ENCODE data around the gene TAS2R38.

The TAS2R38 gene

GRCh38 chr7:141975806-141976523, 2.4 kb upstream of the TAS2R38 start:
- peak; percentile 89 for DNase-seq

- DNase-seq: no peak
Measured at GRCh38 chr7:141974831-141975230, 1.3 kb upstream of the TAS2R38 start.

DNA sequence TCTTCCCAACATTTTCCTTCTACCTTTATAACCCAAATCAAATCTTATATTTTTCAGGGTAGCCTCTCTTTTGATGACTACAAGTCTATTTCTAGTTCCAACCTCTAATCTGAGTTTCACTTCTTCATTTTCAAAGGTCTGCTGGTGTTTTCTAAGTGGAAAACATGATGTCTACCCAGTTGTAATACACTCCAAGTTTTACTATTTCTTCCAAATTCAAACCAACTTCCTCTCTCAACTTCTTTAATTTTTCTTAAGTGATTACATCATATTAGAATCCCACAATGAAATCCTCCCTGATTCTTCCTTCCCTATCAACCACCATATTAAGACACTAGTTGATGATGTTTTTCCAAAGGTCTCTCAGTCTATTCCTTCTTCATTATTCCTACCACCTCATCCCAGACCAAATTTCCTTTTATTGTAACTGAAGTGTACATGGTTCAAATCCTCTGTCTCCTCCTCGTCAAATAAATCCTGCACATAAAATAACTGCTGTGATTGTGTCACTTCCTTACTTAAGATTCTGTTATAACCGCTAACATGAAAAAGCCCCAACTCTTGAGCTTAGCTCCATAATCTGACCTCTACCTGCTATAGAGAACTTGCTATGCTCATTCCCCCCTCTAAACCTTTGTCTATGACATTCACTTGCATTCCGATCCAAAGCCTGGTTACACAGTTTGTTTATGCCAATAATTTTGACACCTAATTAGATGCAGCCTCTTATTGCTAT, 12.7 kb downstream of the TAS2R38 start:
- DNase-seq: no peak

- DNase-seq: no peak
Measured at GRCh38 chr7:141956084-141956483, 17.5 kb downstream of the TAS2R38 start.

DNA sequence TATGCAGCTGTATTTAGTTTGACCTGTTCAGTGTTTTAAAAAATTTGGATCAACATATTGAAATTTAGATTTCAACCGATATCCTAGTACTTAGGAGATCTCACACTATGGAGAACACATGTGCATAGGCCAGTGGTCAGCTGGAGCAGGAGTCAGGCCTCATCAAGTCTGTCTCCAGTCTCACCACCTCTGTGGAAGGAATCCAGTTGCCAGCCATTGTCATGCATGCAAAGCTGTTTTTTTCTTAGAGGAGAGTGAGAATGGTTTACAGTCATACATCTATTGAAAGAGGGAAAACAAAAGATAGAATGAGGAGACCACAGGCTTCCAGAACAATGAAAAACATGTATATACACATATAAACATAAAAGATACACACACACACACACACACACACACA, 19.2 kb downstream of the TAS2R38 start:
- no peak for DNase-seq

DNA sequence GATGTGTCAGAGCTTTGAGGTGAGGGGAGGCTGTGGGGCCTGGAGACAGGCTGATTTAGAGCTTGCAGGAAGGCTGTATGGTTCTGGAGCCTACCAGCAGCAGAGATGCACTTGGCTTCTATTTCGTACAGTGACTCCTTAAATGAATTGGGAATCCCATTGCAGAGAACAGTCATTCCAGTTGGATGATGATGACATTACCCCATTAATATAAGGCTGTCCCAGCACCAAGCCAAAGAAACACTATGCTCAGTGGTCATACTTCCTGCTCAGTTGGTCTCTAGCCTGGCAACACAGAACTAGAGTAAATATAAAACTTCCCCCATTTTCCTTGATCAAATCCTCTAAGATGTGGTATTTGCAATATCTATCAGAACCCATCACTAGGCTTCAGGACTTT, 21.1 kb downstream of the TAS2R38 start:
- no peak for DNase-seq

DNA sequence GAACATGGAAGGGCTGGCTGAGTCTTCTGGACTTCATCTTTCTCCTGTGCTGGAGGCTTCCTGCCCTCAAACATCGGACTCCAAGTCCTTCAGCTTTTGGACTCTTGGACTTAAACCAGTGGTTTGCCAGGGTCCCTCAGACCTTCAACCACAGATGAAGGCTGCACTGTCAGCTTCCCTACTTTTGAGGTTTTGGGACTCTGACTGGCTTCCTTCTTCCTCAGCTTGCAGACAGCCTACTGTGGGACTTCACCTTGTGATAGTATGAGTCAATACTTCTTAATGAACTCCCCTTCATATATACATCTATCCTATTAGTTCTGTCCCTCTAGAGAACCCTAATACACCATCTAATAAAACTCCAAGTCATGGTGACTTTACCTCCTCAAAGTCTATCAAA, 22.8 kb downstream of the TAS2R38 start:
- no peak for DNase-seq

DNA sequence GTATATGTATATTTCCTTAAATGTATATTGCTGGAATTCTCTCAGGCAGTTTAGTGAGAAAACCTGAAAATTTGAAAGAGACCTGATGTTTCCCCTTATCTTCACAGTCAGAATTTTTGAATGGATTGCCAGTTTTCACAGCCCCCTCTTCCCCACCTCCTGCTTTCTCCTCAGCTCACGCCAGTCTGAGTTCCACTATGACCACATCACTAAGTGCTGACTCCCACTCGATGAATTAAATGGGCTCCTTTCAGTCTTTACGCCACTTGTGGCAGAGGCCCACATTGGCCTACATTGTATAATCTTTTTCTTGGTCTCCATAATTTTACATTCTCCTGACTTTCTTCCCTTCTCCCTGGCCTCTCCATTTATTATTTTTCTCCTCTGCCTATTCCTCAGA, 23.7 kb downstream of the TAS2R38 start:
- DNase-seq: no peak

- no peak for DNase-seq
Measured at GRCh38 chr7:141949451-141949850, 24.1 kb downstream of the TAS2R38 start.

GRCh38 chr7:141949021-141949420, 24.6 kb downstream of the TAS2R38 start:
- DNase-seq: no peak

DNA sequence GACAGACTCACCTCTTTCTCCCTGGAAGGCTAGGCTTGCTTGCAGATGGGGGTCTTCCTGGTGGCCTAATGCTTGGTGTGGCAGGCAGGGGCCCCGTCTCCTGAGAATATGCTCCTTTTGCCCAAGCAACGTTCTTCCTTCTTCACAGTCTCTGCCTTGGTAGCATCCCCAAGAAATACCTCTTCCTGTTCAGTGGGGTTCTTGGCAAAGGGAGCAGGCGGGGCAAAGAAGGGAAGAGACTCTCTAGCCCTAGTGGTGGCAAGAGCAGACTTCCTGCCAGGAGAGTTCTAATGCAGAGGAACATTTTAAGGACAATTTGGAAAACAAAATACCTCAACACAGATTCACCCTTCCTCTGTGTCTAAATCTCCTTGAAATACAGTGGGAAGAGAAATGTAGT, 26.8 kb downstream of the TAS2R38 start, which contains the start of gene CLEC5A:
Gene CLEC5A (minus strand): TSS at position 179 of the 400 bp plus-strand sequence. CDS start 682 bp downstream, outside the sequence.
- no peak for DNase-seq

DNA sequence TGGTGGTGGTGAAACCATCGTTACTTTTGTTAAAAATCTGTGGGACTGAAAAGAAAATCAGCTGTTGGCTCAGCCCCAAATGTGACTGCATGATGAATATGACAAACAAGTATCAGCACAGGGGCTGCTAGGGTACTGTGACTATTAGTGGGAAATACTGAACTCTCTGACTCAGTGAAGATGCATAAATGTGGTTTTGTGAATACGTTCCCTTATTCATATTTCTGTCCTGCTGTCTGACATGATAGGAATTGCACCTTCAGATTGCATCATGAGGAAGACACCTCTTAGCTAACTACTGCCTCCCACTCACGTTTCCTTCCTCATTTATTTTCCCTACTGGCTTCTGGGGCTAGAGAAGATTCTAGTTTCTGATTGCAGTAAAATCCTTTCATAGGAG, 28.2 kb downstream of the TAS2R38 start:
- DNase-seq: no peak

GRCh38 chr7:141944811-141945210, 28.8 kb downstream of the TAS2R38 start:
- DNase-seq: no peak

- no peak for DNase-seq
Measured at GRCh38 chr7:141943846-141944245, 29.7 kb downstream of the TAS2R38 start.

GRCh38 chr7:141941075-141941474, 32.5 kb downstream of the TAS2R38 start:
- no peak for DNase-seq

- no peak for DNase-seq
Measured at GRCh38 chr7:141930211-141930610, 43.4 kb downstream of the TAS2R38 start.

DNA sequence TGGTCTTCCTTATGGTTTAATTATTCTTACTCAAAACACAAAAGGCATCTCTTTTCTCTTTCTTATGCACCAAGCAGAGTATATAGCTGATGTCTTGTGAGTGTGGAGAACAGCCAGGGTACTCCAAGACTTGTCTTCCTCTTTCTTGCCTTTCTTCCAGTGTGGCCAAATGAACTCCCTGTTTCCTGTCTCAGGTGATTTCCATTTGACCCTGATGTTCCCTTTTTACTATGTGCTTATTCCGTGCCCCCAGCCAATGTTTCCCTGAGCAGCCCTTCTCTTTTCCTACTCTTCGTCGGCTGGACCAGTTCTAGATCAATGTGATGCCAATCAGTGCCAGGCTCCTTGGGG, 44.8 kb downstream of the TAS2R38 start:
- DNase-seq: no peak

DNA sequence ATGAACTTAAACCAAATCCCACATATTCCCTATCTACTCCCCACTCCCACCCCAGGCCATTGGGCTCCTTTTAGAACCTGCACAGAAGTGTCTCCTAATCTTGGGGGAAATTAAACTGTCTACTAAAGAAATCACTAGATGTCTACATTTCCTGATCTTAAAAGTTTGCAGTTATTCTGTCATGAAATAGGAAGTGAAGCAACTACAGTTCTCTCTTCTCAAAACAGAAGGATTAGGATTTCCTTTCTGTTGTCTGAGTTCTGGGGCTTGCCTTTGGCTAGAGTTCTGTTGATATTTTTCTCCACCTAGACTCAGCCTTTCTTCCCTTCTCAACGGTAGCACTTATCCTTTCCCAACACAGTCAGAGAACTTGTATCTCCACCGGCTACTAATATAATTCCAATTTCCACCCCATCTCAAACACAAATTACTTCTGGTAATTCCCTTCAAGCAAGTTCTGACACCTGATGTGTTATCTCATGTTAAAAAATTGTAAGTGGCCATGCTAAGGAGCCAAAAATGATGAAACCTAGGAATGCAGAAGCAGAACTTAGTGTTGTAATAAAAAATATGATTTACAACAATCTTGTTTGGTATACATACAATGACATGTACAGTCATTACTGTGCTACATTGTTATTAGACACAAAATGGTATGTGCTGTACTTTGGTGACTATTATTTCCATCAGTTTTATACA, 45.3 kb downstream of the TAS2R38 start:
- DNase-seq: no peak

All from activated CD8-positive, alpha-beta memory T cell treated with anti-CD3 and anti-CD28 coated beads for 24 hours (primary cell).